Panc1 (cell line): ENCODE data around the gene FRY.

ENCODE experiments used
- CTCF ChIP-seq: fragments of 450-650 bp; IDR thresholded peaks from 2 replicates; pipeline ENCODE4 v1.5.1; 2017; ENCODE audit warnings: mild to moderate bottlenecking
- POLR2AphosphoS5 ChIP-seq: IDR thresholded peaks from 2 replicates; pipeline ENCODE4 v1.6.1; 2012; ENCODE audit warnings: mild to moderate bottlenecking, low read depth, low read length, moderate library complexity
- SIN3A ChIP-seq: IDR thresholded peaks from 2 replicates; pipeline ENCODE4 v1.6.1; 2012; ENCODE audit warnings: low read depth, mild to moderate bottlenecking, low read length, moderate library complexity, borderline replicate concordance; ENCODE audit not compliant: insufficient read depth

GRCh38 chr13:32170841-32171240, 139.3 kb downstream of the FRY start:
- no peak for TF ChIP-seq POLR2AphosphoS5
- TF ChIP-seq CTCF = no peak
- no peak for TF ChIP-seq SIN3A
